ENCODE measurements around the gene SLC22A23. TPM values are rescaled to one million over a fixed set of nuclear protein-coding genes. Genes with fewer than 3 reads are reported as not detected.
A peak's percentile ranks its signal among the peaks of the same experiment; 100 is the strongest.

Gene SLC22A23
- total and polyA plus RNA-seq, 2 of the 4 experiments (the other 2 are of a cell fraction): 0.72 to 1.6 TPM

- CTCF ChIA-PET: no interaction called here
- H2BK20ac ChIP-seq (ENCODE audit: low read depth, low read length): no peak overlapping the region
- H2BK120ac ChIP-seq (ENCODE audit: low read depth, low read length): no peak overlapping the region
- in situ Hi-C loops (cut with MboI; ENCODE audit: low sequenced_read_pairs) (no loop called here), dilution Hi-C loops (cut with HindIII; ENCODE audit: low sequenced_read_pairs, unreplicated experiment) (no loop called here), intact Hi-C loops (cut with micrococcal nuclease) (loop anchor here (1.0 to 2.0 kb wide), 2 partner anchors 176 to 277 kb away; no protein-coding TSS in a partner anchor)
- no peak overlapping the region for H2AK5ac ChIP-seq (ENCODE audit: low read depth, low read length)
- peak overlapping the region; percentile 13; the same call in 1 of the 2 replicates for H3K9ac ChIP-seq (ENCODE audit: low read depth, low read length)
- no peak overlapping the region for H4K91ac ChIP-seq (ENCODE audit: insufficient read depth, low read depth, low read length)
- 0 out of 2 replicates have a peak, but pooled peaks cover 4% of the 10 kb centered on the region for H4K20me1 ChIP-seq (ENCODE audit: insufficient read depth, low read length)
- no peaks in the 10 kb centered on the region for H3K79me1 ChIP-seq (ENCODE audit: low read depth in 1 of 2, low read length in 2 of 2)
- H2AFZ ChIP-seq (replicated peaks; ENCODE audit: low read length, poor library complexity): peak overlapping the region; percentile 81
- no peak for TF ChIP-seq MAZ (IDR thresholded peaks at IDR 0.05; ENCODE audit: borderline replicate concordance, low read depth, low read length)
- no peak for TF ChIP-seq CEBPB (IDR thresholded peaks at IDR 0.05; ENCODE audit: low read depth, low read length)
- TF ChIP-seq RAD21 (IDR thresholded peaks at IDR 0.05; ENCODE audit: low read length): no peak
- H3K36me3 ChIP-seq (ENCODE audit: control insufficient read depth, insufficient read depth, low read length): no peaks in the 10 kb centered on the region
- peaks cover 71% of the 10 kb centered on the region for H3K27me3 ChIP-seq (ENCODE audit: control insufficient read depth, insufficient read depth, low read length)
- DNase-seq: no peak
- peak overlapping the region; percentile 86 for H2AK9ac ChIP-seq (replicated peaks; ENCODE audit: low read depth, low read length, poor library complexity)
- peaks cover 2% of the 10 kb centered on the region; the same call in 1 of the 2 replicates for H3K4me1 ChIP-seq (ENCODE audit: control insufficient read depth, insufficient read depth, low read length)
- WGBS, 2 experiments (ENCODE audit: extremely low coverage in 2 of 2, insufficient read length in 1 of 2): 4% methylated on average over 14 of the region's 58 CpGs; no CpG with 5 or more reads in 1 of the 2 experiments
- no peak overlapping the region for H3K56ac ChIP-seq (ENCODE audit: extremely low read depth, insufficient read depth, low read length)
- no peaks in the 10 kb centered on the region for H3K9me3 ChIP-seq (ENCODE audit: control insufficient read depth, insufficient read depth, low read length)
- POLR2A ChIA-PET (ENCODE audit: unreplicated experiment): no interaction called here
- no peak overlapping the region for H3K27ac ChIP-seq (ENCODE audit: insufficient read depth, low read length)
- peak overlapping the region; percentile 31 for H3K4me3 ChIP-seq (ENCODE audit: insufficient read depth, low read depth, low read length)
- BruUV-seq (replicated peaks): no TSS peak
- no peak overlapping the region for H4K5ac ChIP-seq (ENCODE audit: low read depth, low read length)
- peak; percentile 27 for ATAC-seq (ENCODE audit: low read depth)
- H3K18ac ChIP-seq (ENCODE audit: low read depth, low read length): no peak overlapping the region
- H3K4me2 ChIP-seq (ENCODE audit: low read depth, low read length): peak overlapping the region; percentile 11
- H4K8ac ChIP-seq (ENCODE audit: low read depth in 2 of 2, low read length in 2 of 2): no peak overlapping the region
- H2BK5ac ChIP-seq (ENCODE audit: low read depth, low read length, poor library complexity, severe bottlenecking): no peak overlapping the region
- H3K23ac ChIP-seq (ENCODE audit: low read depth, low read length): peak overlapping the region; percentile 75; the same call in 1 of the 2 replicates
- H3K14ac ChIP-seq (replicated peaks; ENCODE audit: low read depth, low read length): no peak overlapping the region
- H3K9me1 ChIP-seq (ENCODE audit: insufficient read depth, low read length): no peaks in the 10 kb centered on the region
- no peak overlapping the region for H3K4ac ChIP-seq (ENCODE audit: low read depth, low read length)
- no peak overlapping the region for H2BK15ac ChIP-seq (ENCODE audit: low read depth, low read length)
Observed at GRCh38 chr6:3455569-3456394, 1.1 kb downstream of the SLC22A23 start.
